Endothelial cell of umbilical vein (primary cell): Measurements from ENCODE around the gene TSKU. TPM values are rescaled to one million over a fixed set of nuclear protein-coding genes. Genes with fewer than 3 reads are reported as not detected.
"Not testable (repeated sequence)": the region's sequence is repeated elsewhere in the genome, so short reads cannot be mapped to it uniquely, and the experiment has no call there.

ENCODE experiments used
- BruUV-seq: library from RNA; stranded (reverse); fragments of 400-500 nt; replicated peaks from 2 replicates; lab custom pipeline; 2021; lab: Mats Ljungman, UMichigan
- CTCF ChIA-PET: fragments of 300-600, 350-600 bp; sonication (Branson Sonifier 250); formaldehyde crosslinking; loops from one replicate; lab custom pipeline; 2021; ENCODE audit warnings: antibody characterized with exemption, inconsistent platforms; lab: Charles Lee
- POLR2A ChIA-PET: fragments of 300-600, 350-600 bp; sonication (Branson Sonifier 250); formaldehyde crosslinking; loops from one replicate; lab custom pipeline; 2021; ENCODE audit warnings: antibody characterized with exemption, inconsistent platforms; lab: Charles Lee
- DNase-seq: peaks from one replicate; pipeline ENCODE4 v3.0.0-alpha.2; 2011; ENCODE audit warnings: low read depth, low spot score
- FAIRE-seq: peaks from 2 replicates; lab custom pipeline; 2011; peaks lifted over from hg19 to GRCh38; lab: Jason Lieb, UNC
- H2AFZ ChIP-seq: 2 replicates; pipeline ENCODE4 v1.6.0; 2012; ENCODE audit warnings: low read depth, low read length, control low read depth, inconsistent platforms
- H3K27ac ChIP-seq: 2 replicates; pipeline ENCODE4 v1.5.1; 2011; ENCODE audit warnings: low read depth, mild to moderate bottlenecking, control low read depth, low read length, moderate library complexity; ENCODE audit not compliant: insufficient read depth
- H3K27me3 ChIP-seq, 2 experiments: 2 replicates each; pipeline versions ENCODE4 v1.6.0 to v1.6.1; 2011; ENCODE audit warnings: low read length in 2 of 2, mixed read lengths in 1 of 2; ENCODE audit not compliant: control insufficient read depth in 2 of 2, insufficient read depth in 2 of 2
- H3K36me3 ChIP-seq, 2 experiments: 2 replicates in 1 of 2; 3 replicates in 1 of 2; pipeline ENCODE4 v1.5.1; 2011; ENCODE audit warnings: low read length in 2 of 2, mild to moderate bottlenecking in 1 of 2, moderate library complexity in 1 of 2; ENCODE audit not compliant: control insufficient read depth in 2 of 2, insufficient read depth in 2 of 2; ENCODE audit errors: extremely low read depth in 1 of 2
- H3K4me1 ChIP-seq: 3 replicates; pipeline ENCODE4 v1.5.1; 2011; ENCODE audit warnings: mild to moderate bottlenecking, low read length; ENCODE audit not compliant: control insufficient read depth, insufficient read depth; ENCODE audit errors: extremely low read depth
- H3K4me2 ChIP-seq: 2 replicates; pipeline ENCODE4 v1.6.1; 2011; ENCODE audit warnings: low read length, control low read depth, mixed read lengths; ENCODE audit not compliant: insufficient read depth
- H3K4me3 ChIP-seq, 3 experiments: fragments of 200-600 bp in 1 of 3; sonication (generic), shearing (Covaris generic) in 1 of 3; replicated peaks in 1 of 3; 2 replicates each; pipeline ENCODE4 v1.5.1; 2011 to 2016; ENCODE audit warnings: control low read depth in 3 of 3, low read length in 3 of 3, mild to moderate bottlenecking in 2 of 3, inconsistent platforms in 1 of 3, low read depth in 1 of 3, moderate library complexity in 1 of 3; ENCODE audit not compliant: insufficient read depth in 1 of 3
- H3K79me2 ChIP-seq: 2 replicates; pipeline ENCODE4 v1.6.0; 2012; ENCODE audit warnings: low read length, inconsistent platforms; ENCODE audit not compliant: control insufficient read depth, insufficient read depth
- H3K9ac ChIP-seq: replicated peaks from 2 replicates; pipeline ENCODE3; 2011; ENCODE audit warnings: low read length, control low read depth; ENCODE audit not compliant: insufficient read depth; ENCODE audit errors: extremely low read depth
- H3K9me1 ChIP-seq: replicated peaks from 3 replicates; pipeline ENCODE4 v1.6.0; 2011; ENCODE audit warnings: mild to moderate bottlenecking, low read length; ENCODE audit not compliant: control insufficient read depth, insufficient read depth; ENCODE audit errors: extremely low read depth
- H3K9me3 ChIP-seq: replicated peaks from 2 replicates; pipeline ENCODE4 v1.5.1; 2012; ENCODE audit warnings: low read length, inconsistent platforms; ENCODE audit not compliant: control insufficient read depth, insufficient read depth
- H4K20me1 ChIP-seq: replicated peaks from 2 replicates; pipeline ENCODE3; 2011; ENCODE audit warnings: mild to moderate bottlenecking, low read length; ENCODE audit not compliant: control insufficient read depth, insufficient read depth; ENCODE audit errors: extremely low read depth
- EZH2 ChIP-seq: IDR thresholded peaks from 2 replicates; pipeline ENCODE4 v1.6.1; 2012; ENCODE audit warnings: borderline replicate concordance, low read depth, mild to moderate bottlenecking, moderate library complexity, low read length, inconsistent platforms; ENCODE audit not compliant: severe bottlenecking
- FOS ChIP-seq: IDR thresholded peaks from 2 replicates; pipeline ENCODE4 v1.6.1; 2011; ENCODE audit warnings: mild to moderate bottlenecking, low read length, moderate library complexity, borderline replicate concordance; ENCODE audit not compliant: insufficient read depth
- GATA2 ChIP-seq: IDR thresholded peaks from 2 replicates; pipeline ENCODE4 v1.7.0; 2011; ENCODE audit warnings: low read depth, mild to moderate bottlenecking, moderate library complexity, mixed read lengths, low read length; ENCODE audit not compliant: insufficient read length, insufficient read depth
- JUN ChIP-seq: IDR thresholded peaks from 2 replicates; pipeline ENCODE4 v1.6.1; 2011; ENCODE audit warnings: borderline replicate concordance, low read depth; ENCODE audit not compliant: insufficient read length, insufficient read depth
- MYC ChIP-seq: IDR thresholded peaks from one replicate; pipeline ENCODE4 v1.6.1; 2011; ENCODE audit warnings: mild to moderate bottlenecking, low read depth, low read length
- POLR2A ChIP-seq: IDR thresholded peaks from 2 replicates; pipeline ENCODE4 v1.6.1; 2012; ENCODE audit warnings: low read depth, mild to moderate bottlenecking, control low read depth, low read length
- POLR2AphosphoS5 ChIP-seq: IDR thresholded peaks from 2 replicates; pipeline ENCODE4 v1.6.1; 2012; ENCODE audit warnings: low read depth, mild to moderate bottlenecking, control low read depth, low read length, moderate library complexity; ENCODE audit not compliant: insufficient read depth
- dilution Hi-C: fragments of 300-500 bp; cut with MboI; formaldehyde crosslinking; loops from one replicate; pipeline ENCODE4 v1.15.0; 2019; ENCODE audit warnings: low sequenced_read_pairs; ENCODE audit not compliant: extremely low pct_ligation_motif_present
- intact Hi-C: fragments of 100-400 bp; cut with micrococcal nuclease; formaldehyde crosslinking; loops from one replicate; pipeline ENCODE4 v1.10.0; 2022
- polyA plus RNA-seq, 4 experiments: library from polyadenylated mRNA; depleted of rRNA in 3 of 4; stranded (reverse) in 3 of 4; unstranded in 1 of 4; fragments of >200 nt; gene quantifications; 2 replicates each; pipeline versions ENCODE4 v1.2.1 to v1.2.3, GENCODE V29; 2011 to 2012; ENCODE audit warnings: missing spikeins in 1 of 4
- total RNA-seq: library from RNA; stranded (reverse); gene quantifications from 2 replicates; pipeline ENCODE4 v1.2.3, GENCODE V29; 2021
- TF ChIP-seq, protein P1 (sequence below), 2 donors: IDR thresholded peaks; 1 replicate in 1 of 2; 2 replicates in 1 of 2; pipeline ENCODE4 v1.5.1; 2011; ENCODE audit warnings: low read length in 2 of 2, mild to moderate bottlenecking in 2 of 2, moderate library complexity in 2 of 2, control low read depth in 1 of 2, inconsistent platforms in 1 of 2, low read depth in 1 of 2; ENCODE audit not compliant: insufficient read depth in 1 of 2; ENCODE audit errors: extremely low read depth in 1 of 2
- TF ChIP-seq, protein P2 (sequence below): IDR thresholded peaks from 2 replicates; pipeline ENCODE4 v1.6.1; 2011; ENCODE audit not compliant: insufficient read depth, insufficient read length

TSKU gene
- total and polyA plus RNA-seq, 2 donors (not counting 3 experiments of a cell fraction or from before 2014, with no cell fraction given): 16.2 to 21.2 TPM

DNA sequence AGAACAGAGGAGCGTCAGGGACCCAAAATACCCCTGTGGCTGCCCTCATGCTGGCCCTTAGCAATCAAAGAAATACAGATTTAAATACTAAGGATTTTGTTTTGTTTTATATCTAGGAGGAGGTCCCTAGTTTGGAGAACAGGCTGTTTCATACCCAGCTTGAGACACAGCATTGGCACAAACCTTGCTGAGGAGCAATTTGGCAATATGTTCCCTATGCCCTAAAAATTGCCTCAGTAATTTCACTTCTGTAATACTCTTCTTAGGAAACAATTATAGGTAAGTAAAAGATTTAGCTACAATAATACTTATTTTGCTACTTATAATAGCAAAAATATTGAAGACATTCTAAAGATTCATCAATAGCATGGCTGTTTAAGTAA is 37.0 kb downstream of the TSKU start:
- H3K4me1 ChIP-seq: peaks cover 22% of the 10 kb centered on the region
- H3K9ac ChIP-seq: no peak overlapping the region
- dilution Hi-C loops (loop anchor here (25.0 kb wide), 1 partner anchor 92 kb away; no protein-coding TSS in a partner anchor), intact Hi-C loops (no loop called here)
- FAIRE-seq (no peak), DNase-seq (no peak)
- no peaks in the 10 kb centered on the region for H3K9me1 ChIP-seq
- no peaks in the 10 kb centered on the region for H3K9me3 ChIP-seq
- no peak overlapping the region for H3K4me2 ChIP-seq
- POLR2A ChIA-PET: no interaction called here
- TF ChIP-seq MYC (no peak), GATA2 (no peak), FOS (no peak), POLR2A (no peak), JUN (no peak), EZH2 (no peak), POLR2AphosphoS5 (no peak)
- TF ChIP-seq, protein P1, sequence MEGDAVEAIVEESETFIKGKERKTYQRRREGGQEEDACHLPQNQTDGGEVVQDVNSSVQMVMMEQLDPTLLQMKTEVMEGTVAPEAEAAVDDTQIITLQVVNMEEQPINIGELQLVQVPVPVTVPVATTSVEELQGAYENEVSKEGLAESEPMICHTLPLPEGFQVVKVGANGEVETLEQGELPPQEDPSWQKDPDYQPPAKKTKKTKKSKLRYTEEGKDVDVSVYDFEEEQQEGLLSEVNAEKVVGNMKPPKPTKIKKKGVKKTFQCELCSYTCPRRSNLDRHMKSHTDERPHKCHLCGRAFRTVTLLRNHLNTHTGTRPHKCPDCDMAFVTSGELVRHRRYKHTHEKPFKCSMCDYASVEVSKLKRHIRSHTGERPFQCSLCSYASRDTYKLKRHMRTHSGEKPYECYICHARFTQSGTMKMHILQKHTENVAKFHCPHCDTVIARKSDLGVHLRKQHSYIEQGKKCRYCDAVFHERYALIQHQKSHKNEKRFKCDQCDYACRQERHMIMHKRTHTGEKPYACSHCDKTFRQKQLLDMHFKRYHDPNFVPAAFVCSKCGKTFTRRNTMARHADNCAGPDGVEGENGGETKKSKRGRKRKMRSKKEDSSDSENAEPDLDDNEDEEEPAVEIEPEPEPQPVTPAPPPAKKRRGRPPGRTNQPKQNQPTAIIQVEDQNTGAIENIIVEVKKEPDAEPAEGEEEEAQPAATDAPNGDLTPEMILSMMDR (IDR thresholded peaks at IDR 0.05; ENCODE audit: extremely low read depth in 1 of 2, insufficient read depth in 1 of 2, low read depth in 1 of 2, low read length in 2 of 2): no peak
- TF ChIP-seq, protein P2, sequence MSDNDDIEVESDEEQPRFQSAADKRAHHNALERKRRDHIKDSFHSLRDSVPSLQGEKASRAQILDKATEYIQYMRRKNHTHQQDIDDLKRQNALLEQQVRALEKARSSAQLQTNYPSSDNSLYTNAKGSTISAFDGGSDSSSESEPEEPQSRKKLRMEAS: no peak
- H3K27ac ChIP-seq: no peak overlapping the region
- H3K4me3 ChIP-seq: no peak overlapping the region
- H3K79me2 ChIP-seq: no peaks in the 10 kb centered on the region
- no TSS peak for BruUV-seq
- H4K20me1 ChIP-seq: no peaks in the 10 kb centered on the region
- H3K36me3 ChIP-seq: no peaks in the 10 kb centered on the region
- H2AFZ ChIP-seq: no peak overlapping the region
- CTCF ChIA-PET: interaction anchor here (2.5 to 6.4 kb wide), 2 partner anchors 10 to 98 kb away, joined by 8 to 60 read pairs; no protein-coding TSS in a partner anchor
- H3K27me3 ChIP-seq: no peaks in the 10 kb centered on the region

DNA sequence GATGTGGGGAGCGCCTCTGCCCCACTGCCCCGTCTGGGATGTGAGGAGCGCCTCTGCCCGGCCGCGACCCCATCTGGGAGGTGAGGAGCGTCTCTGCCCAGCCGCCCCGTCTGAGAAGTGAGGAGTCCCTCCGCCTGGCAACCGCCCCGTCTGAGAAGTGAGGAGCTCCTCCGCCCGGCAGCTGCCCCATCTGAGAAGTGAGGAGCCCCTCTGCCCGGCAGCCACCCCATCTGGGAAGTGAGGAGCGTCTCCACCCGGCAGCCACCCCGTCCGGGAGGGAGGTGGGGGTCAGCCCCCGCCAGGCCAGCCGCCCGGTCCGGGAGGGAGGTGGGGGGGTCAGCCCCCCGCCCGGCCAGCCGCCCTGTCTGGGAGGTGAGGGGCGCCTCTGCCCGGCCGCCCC is 38.2 kb downstream of the TSKU start:
- FAIRE-seq, POLR2A ChIA-PET, H3K27ac ChIP-seq, H3K4me3 ChIP-seq, H3K27me3 ChIP-seq, H3K4me2 ChIP-seq, H3K9ac ChIP-seq, BruUV-seq, H3K79me2 ChIP-seq, H2AFZ ChIP-seq, DNase-seq, H4K20me1 ChIP-seq, H3K36me3 ChIP-seq, H3K9me1 ChIP-seq, H3K9me3 ChIP-seq, intact Hi-C loops: not testable (repeated sequence)
- dilution Hi-C loops: loop anchor here (25.0 kb wide), 1 partner anchor 91 kb away; no protein-coding TSS in a partner anchor
- H3K4me1 ChIP-seq: peaks cover 31% of the 10 kb centered on the region
- CTCF ChIA-PET: interaction anchor here (6.4 kb wide), 1 partner anchor 97 kb away, joined by 60 read pairs; no protein-coding TSS in a partner anchor
